HG03460 (cell line): Measurements from ENCODE around the gene DAD1.

ENCODE experiments used
- ATAC-seq: cut with Tn5 transposase; IDR thresholded peaks from one replicate; pipeline ENCODE4 v1.9.1; 2021; ENCODE audit not compliant: unreplicated experiment

The DAD1 gene

GRCh38 chr14:22520796-22521195 is 68.2 kb downstream of the DAD1 start:
- no peak for ATAC-seq

- ATAC-seq: no peak
Measured at GRCh38 chr14:22519877-22520685, 68.9 kb downstream of the DAD1 start.

- ATAC-seq: no peak
Measured at GRCh38 chr14:22518073-22518472, 71.0 kb downstream of the DAD1 start.

GRCh38 chr14:22517117-22517720 is 71.8 kb downstream of the DAD1 start:
- no peak for ATAC-seq

GRCh38 chr14:22515929-22516328 is 73.1 kb downstream of the DAD1 start:
- no peak for ATAC-seq
